Hematopoietic multipotent progenitor cell treated with erythropoietin and hydrocortisone succinate and interleukin-3 and kit ligand, for 15 days (in vitro differentiated cells): ENCODE measurements around the gene PLEKHG3.
A peak's percentile ranks its signal among the peaks of the same experiment; 100 is the strongest.
"Not testable (repeated sequence)": the region's sequence is repeated elsewhere in the genome, so short reads cannot be mapped to it uniquely, and the experiment has no call there.

Experiments
- DNase-seq: peaks from one replicate; pipeline ENCODE4 v3.0.0-alpha.2; 2015; ENCODE audit warnings: low spot score

The PLEKHG3 gene

GRCh38 chr14:64704143-64704742, at the start of gene PLEKHG3:
Gene PLEKHG3, plus strand, starts transcription at chr14:64704424. Its CDS starts 23,208 bp downstream, at chr14:64727632.
- no peak for DNase-seq

GRCh38 chr14:64654901-64655300, 49.3 kb upstream of the PLEKHG3 start:
- DNase-seq = no peak

GRCh38 chr14:64656986-64657385, 47.2 kb upstream of the PLEKHG3 start:
- DNase-seq = no peak

- no peak for DNase-seq
Observed at GRCh38 chr14:64658201-64658600, 46.0 kb upstream of the PLEKHG3 start.

- not testable (repeated sequence) for DNase-seq
Observed at GRCh38 chr14:64658700-64659264, 45.4 kb upstream of the PLEKHG3 start.

- DNase-seq = no peak
Observed at GRCh38 chr14:64659366-64659765, 44.9 kb upstream of the PLEKHG3 start.

- DNase-seq = no peak
Observed at GRCh38 chr14:64663174-64663573, 41.0 kb upstream of the PLEKHG3 start.

GRCh38 chr14:64671591-64671990, 32.6 kb upstream of the PLEKHG3 start:
- DNase-seq = peak; percentile 47

GRCh38 chr14:64673316-64673715, 30.9 kb upstream of the PLEKHG3 start:
- DNase-seq = no peak

- DNase-seq = no peak
Observed at GRCh38 chr14:64673748-64674147, 30.5 kb upstream of the PLEKHG3 start.

- no peak for DNase-seq
Observed at GRCh38 chr14:64674829-64675228, 29.4 kb upstream of the PLEKHG3 start.

- DNase-seq = no peak
Observed at GRCh38 chr14:64675312-64675711, 28.9 kb upstream of the PLEKHG3 start.

GRCh38 chr14:64676410-64677008, 27.7 kb upstream of the PLEKHG3 start:
- DNase-seq = no peak

GRCh38 chr14:64680013-64680713, 24.1 kb upstream of the PLEKHG3 start:
- no peak for DNase-seq

GRCh38 chr14:64680714-64681065, 23.5 kb upstream of the PLEKHG3 start:
- DNase-seq = no peak

GRCh38 chr14:64681796-64682710, 22.2 kb upstream of the PLEKHG3 start:
- DNase-seq = no peak

GRCh38 chr14:64682843-64683242, 21.4 kb upstream of the PLEKHG3 start:
- no peak for DNase-seq

GRCh38 chr14:64683264-64683663, 21.0 kb upstream of the PLEKHG3 start:
- no peak for DNase-seq

GRCh38 chr14:64684091-64684490, 20.1 kb upstream of the PLEKHG3 start:
- DNase-seq = no peak

GRCh38 chr14:64685371-64686281, 18.6 kb upstream of the PLEKHG3 start:
- no peak for DNase-seq

- DNase-seq = no peak
Observed at GRCh38 chr14:64686282-64686615, 18.0 kb upstream of the PLEKHG3 start.
